Measurements from ENCODE around the gene ABI1.
"Not testable (repeated sequence)": the region's sequence is repeated elsewhere in the genome, so short reads cannot be mapped to it uniquely, and the experiment has no call there.

The ABI1 gene

GRCh38 chr10:26860443-26861204, at the start of gene ABI1:
TSS of gene ABI1 (minus strand) at chr10:26860958. CDS start at chr10:26860863, 95 bp downstream.
- peak; percentile 98 for DNase-seq (ENCODE audit: low spot score)

- DNase-seq (ENCODE audit: low spot score), result no peak
These were observed 49.0 kb upstream of the ABI1 start for GRCh38 chr10:26909753-26910152.

GRCh38 chr10:26905253-26905781, 44.6 kb upstream of the ABI1 start:
- DNase-seq (ENCODE audit: low spot score), result not testable (repeated sequence)

- DNase-seq (ENCODE audit: low spot score), result no peak
These were observed 42.9 kb upstream of the ABI1 start for GRCh38 chr10:26903431-26904217.

- DNase-seq (ENCODE audit: low spot score), result not testable (repeated sequence)
These were observed 31.7 kb upstream of the ABI1 start for GRCh38 chr10:26892306-26892923.

GRCh38 chr10:26890956-26891355, 30.2 kb upstream of the ABI1 start:
- peak; percentile 27 for DNase-seq (ENCODE audit: low spot score)

GRCh38 chr10:26887611-26888215, 27.0 kb upstream of the ABI1 start:
- DNase-seq (ENCODE audit: low spot score), result no peak

GRCh38 chr10:26881600-26882331, 21.0 kb upstream of the ABI1 start:
- peak; percentile 49 for DNase-seq (ENCODE audit: low spot score)

GRCh38 chr10:26879744-26880143, 19.0 kb upstream of the ABI1 start:
- DNase-seq (ENCODE audit: low spot score), result no peak

- no peak for DNase-seq (ENCODE audit: low spot score)
These were observed 10.0 kb upstream of the ABI1 start for GRCh38 chr10:26870766-26871165.

GRCh38 chr10:26869528-26869927, 8.8 kb upstream of the ABI1 start:
- no peak for DNase-seq (ENCODE audit: low spot score)

GRCh38 chr10:26863351-26864076, 2.8 kb upstream of the ABI1 start:
- DNase-seq (ENCODE audit: low spot score), result no peak

GRCh38 chr10:26861205-26861998, 644 bp upstream of the ABI1 start:
- no peak for DNase-seq (ENCODE audit: low spot score)

- DNase-seq (ENCODE audit: low spot score), result peak; percentile 71
These were observed 686 bp downstream of the ABI1 start for GRCh38 chr10:26860102-26860442.

- DNase-seq (ENCODE audit: low spot score), result no peak
These were observed 1.3 kb downstream of the ABI1 start for GRCh38 chr10:26859241-26860101.

GRCh38 chr10:26858707-26859034, 2.1 kb downstream of the ABI1 start:
- DNase-seq (ENCODE audit: low spot score), result no peak

- no peak for DNase-seq (ENCODE audit: low spot score)
These were observed 2.6 kb downstream of the ABI1 start for GRCh38 chr10:26857991-26858706.

- not testable (repeated sequence) for DNase-seq (ENCODE audit: low spot score)
These were observed 3.2 kb downstream of the ABI1 start for GRCh38 chr10:26857553-26857952.

- no peak for DNase-seq (ENCODE audit: low spot score)
These were observed 5.6 kb downstream of the ABI1 start for GRCh38 chr10:26855186-26855585.

Data from CD4-positive, alpha-beta T cell treated with Interleukin-2 at 100 ng/mL for 4 hours (primary cell).